HG02970 (cell line): Measurements from ENCODE around the gene RBM33.
"Not testable (repeated sequence)": the region's sequence is repeated elsewhere in the genome, so short reads cannot be mapped to it uniquely, and the experiment has no call there.

ENCODE experiments used
- ATAC-seq: cut with Tn5 transposase; IDR thresholded peaks from one replicate; pipeline ENCODE4 v1.9.1; 2021; ENCODE audit warnings: mild to moderate bottlenecking, moderate library complexity, moderate number of reproducible peaks; ENCODE audit not compliant: unreplicated experiment, low FRiP score

Gene RBM33

DNA sequence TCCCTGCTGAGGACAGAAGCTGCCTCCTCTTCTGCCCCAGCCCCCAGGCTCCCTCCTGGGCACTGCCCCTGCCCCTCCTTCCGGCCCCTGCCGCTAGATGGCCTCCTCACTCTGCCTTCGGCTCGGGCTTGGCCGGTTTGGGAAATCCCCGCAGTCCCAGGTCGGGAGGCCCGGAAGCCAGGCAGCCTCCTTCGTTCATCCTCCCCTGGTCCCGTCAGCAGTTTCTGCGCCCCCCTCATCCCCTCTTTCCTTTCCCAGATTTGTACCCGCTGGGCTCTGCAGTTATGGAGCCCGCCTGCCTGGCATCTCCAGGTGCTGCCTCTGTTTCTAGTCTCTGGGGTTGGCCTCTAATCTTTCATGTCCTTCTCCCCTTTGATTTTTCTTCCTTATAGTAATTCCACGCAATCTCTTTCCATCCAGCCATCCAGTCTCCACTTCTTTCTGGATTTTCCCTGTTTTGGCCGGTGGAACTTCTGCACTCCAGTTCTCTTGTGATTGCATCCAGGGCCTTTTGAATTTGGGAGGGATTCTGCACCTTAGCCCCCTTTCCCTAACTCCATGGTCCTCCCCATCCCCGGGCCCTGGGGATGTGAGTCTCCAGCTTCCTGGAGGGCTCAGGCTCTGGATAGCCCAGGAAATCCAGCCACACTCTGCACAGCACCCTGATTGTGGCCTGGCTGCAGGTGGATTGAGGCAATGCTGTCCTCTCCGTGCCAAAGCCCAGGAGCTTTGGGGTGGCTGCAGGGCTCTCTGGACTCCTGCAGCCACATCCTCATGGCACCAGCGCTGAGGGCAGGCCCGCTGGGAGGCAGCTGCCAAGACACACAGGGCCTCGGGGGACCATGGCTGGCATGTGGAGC, 171.1 kb downstream of the RBM33 start:
- peak; percentile 60 for ATAC-seq

DNA sequence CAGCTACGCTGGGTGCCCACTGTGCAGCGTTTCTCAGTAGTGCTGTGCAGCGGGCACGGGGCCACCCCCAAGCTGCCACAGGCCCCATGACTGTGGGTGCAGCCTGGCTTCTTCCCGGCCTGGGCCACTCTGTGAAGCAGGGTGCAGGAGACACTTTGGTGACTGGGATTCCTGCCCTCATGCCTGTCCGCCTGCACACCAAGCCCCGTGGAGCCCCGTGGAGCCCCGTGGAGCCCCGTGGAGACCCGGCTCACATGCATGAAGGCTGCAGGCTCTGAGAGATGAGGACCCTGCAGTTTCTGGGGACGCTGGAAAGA, 171.7 kb downstream of the RBM33 start:
- no peak for ATAC-seq

DNA sequence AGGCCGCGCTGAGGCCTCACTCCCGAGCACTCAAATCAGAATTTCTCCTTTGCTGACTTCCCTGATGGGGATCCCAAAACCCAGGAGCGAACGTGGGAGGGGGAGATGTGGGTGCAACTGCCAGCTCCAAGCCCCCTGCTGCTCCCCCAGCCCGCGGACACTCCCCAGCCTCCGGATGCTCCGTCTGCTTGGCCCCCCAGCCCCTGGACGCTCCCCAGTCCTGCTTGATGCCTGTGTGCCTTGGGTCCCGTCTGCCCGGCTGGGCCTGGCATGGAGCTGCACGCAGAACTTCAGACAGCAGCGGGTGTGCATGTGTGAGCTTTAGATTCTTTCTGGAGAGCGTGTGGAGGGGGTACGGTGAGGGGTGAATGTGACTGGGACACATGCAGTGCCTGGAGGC, 172.5 kb downstream of the RBM33 start:
- ATAC-seq, result no peak

DNA sequence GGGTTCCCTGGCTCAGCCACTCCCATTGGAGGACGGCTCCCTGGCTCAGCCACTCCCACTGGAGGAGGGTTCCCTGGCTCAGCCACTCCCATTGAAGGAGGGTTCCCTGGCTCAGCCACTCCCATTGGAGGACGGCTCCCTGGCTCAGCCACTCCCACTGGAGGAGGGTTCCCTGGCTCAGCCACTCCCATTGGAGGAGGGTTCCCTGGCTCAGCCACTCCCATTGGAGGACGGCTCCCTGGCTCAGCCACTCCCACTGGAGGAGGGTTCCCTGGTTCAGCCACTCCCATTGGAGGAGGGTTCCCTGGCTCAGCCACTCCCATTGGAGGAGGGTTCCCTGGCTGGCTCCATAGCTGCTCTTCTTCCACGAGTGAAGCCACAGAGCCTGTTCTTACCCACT, 173.1 kb downstream of the RBM33 start:
- not testable (repeated sequence) for ATAC-seq

DNA sequence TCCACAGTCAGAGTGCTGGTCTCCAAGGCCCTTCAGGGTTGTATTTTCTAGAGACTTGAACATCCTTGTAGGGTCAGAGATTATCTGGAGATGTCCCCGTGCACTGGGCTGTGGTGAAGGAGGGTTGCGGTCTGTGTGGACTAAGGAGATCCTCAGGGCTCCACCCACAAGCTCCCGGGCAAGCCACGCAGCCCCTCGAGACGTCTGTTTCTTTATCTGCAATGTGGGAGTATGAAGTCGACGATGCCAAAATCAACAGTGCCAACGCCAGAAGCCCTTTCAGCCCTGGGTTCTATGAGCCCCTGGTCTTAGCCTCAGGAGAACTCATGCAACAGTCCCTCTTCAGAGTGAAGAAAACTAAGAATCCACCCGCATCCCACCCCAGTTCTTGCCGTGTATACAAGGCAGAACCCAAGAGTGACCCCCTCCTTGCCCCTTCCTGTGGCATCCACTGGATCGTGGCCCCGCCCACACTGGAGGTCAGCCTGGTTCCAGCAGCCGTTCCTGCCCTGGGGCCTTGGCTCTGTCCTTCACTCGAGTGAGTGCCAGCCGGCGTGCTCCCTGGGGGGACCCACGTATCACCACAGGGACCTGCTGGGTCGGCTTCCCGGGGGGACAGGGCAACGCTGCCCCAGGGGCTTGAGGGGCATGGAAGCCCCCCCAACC, 173.8 kb downstream of the RBM33 start:
- no peak for ATAC-seq

DNA sequence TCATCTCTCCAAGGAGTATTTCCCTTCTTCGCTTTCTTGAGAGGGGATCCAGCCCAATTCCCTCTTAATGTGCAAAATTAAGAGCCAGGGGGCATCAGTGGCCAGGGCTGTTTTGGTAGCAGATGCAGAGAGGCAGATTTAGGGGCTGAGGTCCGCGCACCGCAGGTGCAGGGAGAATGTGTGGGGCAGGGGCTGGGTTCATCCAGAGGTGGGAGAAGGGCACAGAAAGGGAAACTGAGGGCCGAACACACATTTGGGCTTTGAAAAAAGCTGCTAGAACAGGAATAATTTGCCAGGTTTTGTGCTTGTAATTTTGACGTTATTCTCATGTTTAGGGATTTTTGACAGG, 174.3 kb downstream of the RBM33 start:
- ATAC-seq, result no peak

DNA sequence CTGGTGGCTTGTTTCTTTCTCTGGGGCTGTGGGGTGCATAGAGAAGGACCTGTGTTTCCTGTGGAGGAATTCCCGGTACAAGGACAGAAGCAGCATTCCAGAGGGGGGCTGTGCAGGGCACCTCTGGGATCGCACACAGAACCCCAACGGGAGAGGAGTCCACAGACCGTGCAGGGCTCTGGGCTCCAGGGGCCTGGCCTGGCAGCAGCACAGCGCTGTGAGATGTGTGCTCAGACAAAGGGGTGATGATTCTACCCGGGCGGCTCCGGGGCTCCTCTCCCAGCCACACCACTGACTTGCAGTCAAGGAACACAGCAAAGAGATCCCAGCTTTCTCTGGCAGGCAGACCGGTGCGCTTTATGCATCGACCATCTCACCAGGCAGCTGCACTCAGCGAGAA, 174.7 kb downstream of the RBM33 start:
- no peak for ATAC-seq

DNA sequence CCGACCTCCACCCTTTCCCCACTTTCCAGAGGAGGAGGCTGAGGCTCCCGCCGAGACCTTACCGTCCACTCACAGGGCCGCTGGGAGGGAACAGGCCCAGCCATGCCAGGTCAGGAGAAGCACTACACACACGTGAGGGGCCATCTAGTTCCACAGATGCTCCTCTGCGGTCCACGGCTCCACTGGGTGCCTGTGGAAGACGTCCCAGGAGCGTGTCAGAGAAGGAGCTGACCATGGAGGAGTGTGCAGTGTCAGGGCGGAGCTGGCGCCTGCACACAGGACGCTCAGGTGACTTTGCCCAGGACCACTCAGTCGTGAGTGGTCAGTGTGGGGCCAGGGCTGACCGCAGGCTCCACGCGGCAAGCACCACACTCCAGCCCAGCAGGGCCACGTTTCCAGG, 175.8 kb downstream of the RBM33 start:
- ATAC-seq, result no peak

DNA sequence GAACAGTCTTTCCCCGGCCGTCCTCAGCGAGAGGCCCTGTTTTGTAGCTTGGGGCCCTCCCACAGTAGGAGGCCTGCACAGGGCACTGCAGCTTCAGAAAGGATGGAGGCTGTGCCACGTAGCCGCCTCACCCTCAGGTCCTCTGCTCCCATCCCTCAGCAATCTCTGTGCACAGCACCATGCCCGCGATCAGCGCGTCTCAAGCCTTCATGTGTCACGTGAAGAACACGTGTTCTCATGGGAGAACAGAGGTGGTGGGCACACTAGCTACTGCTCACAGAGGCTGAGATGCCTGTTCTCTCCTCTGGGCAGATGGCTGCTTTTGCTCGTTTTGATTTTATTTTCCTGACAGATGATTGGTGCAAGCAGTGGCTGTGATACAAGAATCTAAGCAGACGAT, 176.3 kb downstream of the RBM33 start:
- ATAC-seq, result no peak

DNA sequence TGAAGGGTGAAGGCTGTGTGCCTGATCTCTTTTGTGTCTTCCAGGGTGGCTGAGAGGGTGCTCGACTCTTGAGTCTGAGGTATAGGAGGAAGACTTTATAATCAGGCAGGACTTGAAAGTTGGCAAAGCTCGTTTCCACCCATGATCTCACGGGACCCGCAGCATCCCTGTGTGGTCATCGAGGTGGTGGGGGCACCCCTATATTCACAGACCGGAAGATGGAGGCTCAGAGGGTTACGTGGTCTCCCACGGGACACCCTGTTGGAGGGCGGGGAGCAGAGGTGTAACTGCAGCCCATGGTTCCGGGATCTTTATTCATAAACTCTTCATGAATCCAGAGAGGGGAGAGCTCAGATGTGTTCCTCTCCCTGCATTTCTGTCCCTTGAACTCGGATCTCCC, 177.4 kb downstream of the RBM33 start:
- no peak for ATAC-seq

DNA sequence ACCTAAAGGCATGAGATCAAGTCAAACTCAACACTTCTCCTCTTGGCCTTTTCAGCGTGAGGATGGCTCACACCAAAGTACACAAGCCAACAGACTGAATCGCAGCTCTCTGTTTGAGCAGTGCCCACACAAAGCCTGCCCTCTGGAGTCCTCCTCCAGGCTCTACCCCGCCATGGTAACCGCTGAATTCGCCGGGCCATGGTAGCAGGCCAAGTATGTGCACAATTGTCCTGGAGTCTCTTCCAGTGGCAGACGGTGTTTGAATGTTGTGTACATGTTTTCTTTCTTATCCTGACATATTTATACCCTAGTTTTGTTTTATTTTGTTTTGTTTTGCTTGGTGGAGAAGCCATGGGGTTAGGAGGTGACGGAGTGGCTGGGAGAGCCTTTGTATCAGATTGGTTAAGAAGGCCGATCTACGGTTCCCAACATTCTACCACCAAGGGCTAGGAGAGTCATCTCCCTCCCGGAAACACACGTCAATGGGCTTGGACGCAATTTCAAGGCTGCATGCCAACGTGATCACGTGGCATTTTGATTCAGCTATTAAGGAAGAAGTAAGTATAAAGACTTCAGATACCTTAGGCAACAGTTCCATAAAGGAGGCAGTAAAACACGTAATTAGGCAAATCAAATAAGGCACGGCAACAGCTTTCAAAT, 179.9 kb downstream of the RBM33 start:
- no peak for ATAC-seq

DNA sequence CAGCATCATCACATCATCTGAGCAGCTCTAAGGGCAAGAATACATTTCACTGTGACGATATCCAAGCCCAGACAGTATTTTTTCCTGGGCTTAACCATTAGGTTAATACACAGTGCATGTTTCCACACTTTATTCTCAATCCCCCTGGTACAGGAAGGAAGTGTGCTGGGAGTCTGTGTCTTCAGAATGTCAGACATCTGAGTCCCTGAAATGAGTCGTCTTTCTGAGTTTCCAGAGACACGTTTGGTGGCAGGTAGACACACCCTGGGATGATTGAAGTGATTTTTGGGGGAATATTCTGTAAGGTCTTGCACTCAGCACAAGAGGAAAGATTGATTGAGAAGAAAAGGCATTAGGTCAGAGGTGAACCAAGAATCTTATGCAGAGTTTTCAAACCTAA, 180.9 kb downstream of the RBM33 start:
- no peak for ATAC-seq

DNA sequence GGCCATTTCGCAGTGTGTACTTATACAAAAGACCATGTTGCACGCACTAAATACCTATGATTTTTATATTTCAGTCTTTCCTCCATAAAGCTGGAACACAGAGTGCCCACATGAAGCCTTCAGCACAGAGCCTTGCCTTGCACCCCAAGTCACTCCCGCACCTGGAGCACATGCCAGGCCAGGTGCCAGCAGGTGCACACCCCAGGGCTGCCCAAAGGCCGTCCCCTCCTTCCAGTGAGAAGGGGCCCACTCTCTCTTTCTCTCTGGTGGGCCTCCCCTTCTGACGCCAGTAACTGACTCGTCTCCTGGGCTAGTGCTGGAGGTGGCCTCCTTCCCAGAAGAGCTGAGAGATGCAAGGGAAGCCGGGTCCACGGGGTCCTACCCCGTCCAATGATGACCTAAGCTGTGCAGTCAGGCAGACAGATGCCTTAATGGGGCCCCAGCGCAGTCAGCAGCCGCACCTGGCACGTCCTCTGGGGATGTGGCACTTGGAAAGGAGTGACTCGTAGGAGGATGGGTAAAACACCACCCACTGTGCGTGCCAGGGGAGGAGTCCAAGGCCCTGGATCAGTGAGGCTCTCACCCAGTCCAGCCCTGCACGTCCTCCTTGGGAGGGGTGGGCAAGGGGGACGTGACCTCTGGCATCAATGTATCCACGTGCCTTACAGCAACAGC, 185.5 kb downstream of the RBM33 start:
- no peak for ATAC-seq
